Astrocyte (in vitro differentiated cells and primary cell): Measurements from ENCODE around the gene SP6.

Experiments
- EZH2 ChIP-seq: IDR thresholded peaks from 2 replicates; pipeline ENCODE4 v1.6.1; 2012; ENCODE audit warnings: mild to moderate bottlenecking, low read length, inconsistent platforms; ENCODE audit not compliant: insufficient read depth
- TF ChIP-seq, protein P1 (sequence below): IDR thresholded peaks from 2 replicates; pipeline ENCODE4 v1.5.1; 2011; ENCODE audit warnings: low read depth, mild to moderate bottlenecking, inconsistent platforms, low read length, moderate library complexity; ENCODE audit not compliant: insufficient read depth

GRCh38 chr17:47897561-47897960, 46.6 kb upstream of the SP6 start:
- TF ChIP-seq, protein P1, sequence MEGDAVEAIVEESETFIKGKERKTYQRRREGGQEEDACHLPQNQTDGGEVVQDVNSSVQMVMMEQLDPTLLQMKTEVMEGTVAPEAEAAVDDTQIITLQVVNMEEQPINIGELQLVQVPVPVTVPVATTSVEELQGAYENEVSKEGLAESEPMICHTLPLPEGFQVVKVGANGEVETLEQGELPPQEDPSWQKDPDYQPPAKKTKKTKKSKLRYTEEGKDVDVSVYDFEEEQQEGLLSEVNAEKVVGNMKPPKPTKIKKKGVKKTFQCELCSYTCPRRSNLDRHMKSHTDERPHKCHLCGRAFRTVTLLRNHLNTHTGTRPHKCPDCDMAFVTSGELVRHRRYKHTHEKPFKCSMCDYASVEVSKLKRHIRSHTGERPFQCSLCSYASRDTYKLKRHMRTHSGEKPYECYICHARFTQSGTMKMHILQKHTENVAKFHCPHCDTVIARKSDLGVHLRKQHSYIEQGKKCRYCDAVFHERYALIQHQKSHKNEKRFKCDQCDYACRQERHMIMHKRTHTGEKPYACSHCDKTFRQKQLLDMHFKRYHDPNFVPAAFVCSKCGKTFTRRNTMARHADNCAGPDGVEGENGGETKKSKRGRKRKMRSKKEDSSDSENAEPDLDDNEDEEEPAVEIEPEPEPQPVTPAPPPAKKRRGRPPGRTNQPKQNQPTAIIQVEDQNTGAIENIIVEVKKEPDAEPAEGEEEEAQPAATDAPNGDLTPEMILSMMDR: no peak
- TF ChIP-seq EZH2: no peak
